Kidney (tissue), 14 donors: ENCODE results near the gene SULT4A1. TPM values are rescaled to one million over a fixed set of nuclear protein-coding genes. Genes with fewer than 3 reads are reported as not detected.

Experiments used
- DNase-seq, 5 donors: peaks; one replicate each; pipeline ENCODE4 v3.0.0-alpha.2; 2013 to 2020
- FAIRE-seq: peaks from 2 replicates; lab custom pipeline; 2012; peaks lifted over from hg19 to GRCh38; lab: Jason Lieb, UNC
- H3K27ac ChIP-seq, 2 donors: one replicate each; pipeline ENCODE4 v1.7.0; 2013; ENCODE audit warnings: low read depth in 2 of 2, low read length in 2 of 2, inconsistent platforms in 1 of 2
- H3K27me3 ChIP-seq: one replicate; pipeline ENCODE4 v1.7.1; 2013; ENCODE audit warnings: low read length, inconsistent platforms; ENCODE audit not compliant: control insufficient read depth, insufficient read depth
- H3K36me3 ChIP-seq, 3 donors: one replicate each; pipeline versions ENCODE4 v1.7.0 to v1.7.1; 2013; ENCODE audit warnings: low read length in 3 of 3, control low read depth in 1 of 3, inconsistent platforms in 1 of 3; ENCODE audit not compliant: insufficient read depth in 3 of 3, control insufficient read depth in 2 of 3
- H3K4me1 ChIP-seq, 3 donors: one replicate each; pipeline versions ENCODE4 v1.7.0 to v1.7.1; 2013; ENCODE audit warnings: low read length in 3 of 3, inconsistent platforms in 1 of 3, low read depth in 1 of 3; ENCODE audit not compliant: control insufficient read depth in 2 of 3, insufficient read depth in 2 of 3
- H3K4me3 ChIP-seq, 3 donors: one replicate each; pipeline versions ENCODE4 v1.7.0 to v1.8.1; 2013; ENCODE audit warnings: low read length in 3 of 3, control low read depth in 1 of 3, inconsistent platforms in 1 of 3
- H3K9ac ChIP-seq, 3 donors: one replicate each; pipeline versions ENCODE4 v1.7.0 to v1.7.1; 2013; ENCODE audit warnings: low read length in 3 of 3, control low read depth in 1 of 3, inconsistent platforms in 1 of 3
- H3K9me3 ChIP-seq, 3 donors: one replicate each; pipeline versions ENCODE4 v1.7.0 to v1.7.1; 2013; ENCODE audit warnings: low read length in 3 of 3, control low read depth in 1 of 3, inconsistent platforms in 1 of 3; ENCODE audit not compliant: control insufficient read depth in 2 of 3, insufficient read depth in 1 of 3
- CTCF ChIP-seq: IDR thresholded peaks from 3 replicates; pipeline ENCODE4 v1.5.1; 2012; ENCODE audit warnings: mild to moderate bottlenecking, moderate library complexity, borderline replicate concordance; ENCODE audit not compliant: insufficient read depth; ENCODE audit errors: extremely low read depth
- intact Hi-C: fragments of 100-400 bp; cut with DNase I; formaldehyde crosslinking; loops from one replicate; pipeline ENCODE4 v1.11.1; 2022
- polyA plus RNA-seq: library from polyadenylated mRNA; stranded (reverse); fragments of 350-450 nt; fragmentation: Illumina TruSeq; extraction: RNeasy Lipid Tissue Mini Kit (QIAGEN cat#74804); gene quantifications from one replicate; pipeline ENCODE4 v1.2.3, GENCODE V29; 2014; ENCODE audit warnings: low read depth, low replicate concordance; ENCODE audit not compliant: insufficient read depth
- total RNA-seq: library from RNA; stranded (reverse); fragmentation: NEBNext Ultra II Directional; extraction: Animal tissue kit (Norgen Biotek cat#: 25700); gene quantifications from one replicate; pipeline ENCODE4 v1.2.1, GENCODE V29; 2021
- donor health status: control.
- donor health status: control.
- donor health status: control.
- donor health status: control.
- donor health status: control.
- donor health status: DM: yes; HTN: yes; CAD: no.
- donor health status: Normal renal cell carcinoma (clear cell type).

SULT4A1 gene
- total and polyA plus RNA-seq, 2 donors from 2014 or later, result 0.52 to 0.57 TPM

GRCh38 chr22:43879901-43880540 lies 17.7 kb upstream of the SULT4A1 start:
- FAIRE-seq (no peak), DNase-seq (peak in 2 of 5 donors; percentile 28 to 33)
- Histone ChIP-seq H3K27me3 (no peaks in the 10 kb centered on the region), H3K27ac (no peak overlapping the region), H3K9ac (no peak overlapping the region), H3K4me1 (no peaks in the 10 kb centered on the region), H3K9me3 (no peaks in the 10 kb centered on the region), H3K4me3 (no peak overlapping the region), H3K36me3 (no peaks in the 10 kb centered on the region)
- intact Hi-C loops, result no loop called here
- TF ChIP-seq CTCF, result no peak

- no peak overlapping the region for H3K4me3 ChIP-seq
- no peaks in the 10 kb centered on the region for H3K36me3 ChIP-seq
- DNase-seq (peak in 2 of 5 donors; percentile 18 to 27), FAIRE-seq (no peak)
- H3K4me1 ChIP-seq, result no peaks in the 10 kb centered on the region
- H3K9me3 ChIP-seq, result no peaks in the 10 kb centered on the region
- intact Hi-C loops, result no loop called here
- H3K27ac ChIP-seq, result no peak overlapping the region
- TF ChIP-seq CTCF, result no peak
- no peaks in the 10 kb centered on the region for H3K27me3 ChIP-seq
- no peak overlapping the region for H3K9ac ChIP-seq
These were observed 16.7 kb upstream of the SULT4A1 start for GRCh38 chr22:43878831-43879550.

- DNase-seq (peak in 2 of 5 donors; percentile 4 to 22), FAIRE-seq (no peak)
- Histone ChIP-seq H3K4me1 (no peaks in the 10 kb centered on the region), H3K36me3 (no peaks in the 10 kb centered on the region), H3K9ac (no peak overlapping the region), H3K9me3 (no peaks in the 10 kb centered on the region), H3K4me3 (no peak overlapping the region), H3K27me3 (no peaks in the 10 kb centered on the region), H3K27ac (no peak overlapping the region)
- no peak for TF ChIP-seq CTCF
- intact Hi-C loops, result no loop called here
These were observed 15.9 kb upstream of the SULT4A1 start for GRCh38 chr22:43878079-43878795.
